Amniotic epithelial cell (primary cell): ENCODE data around the gene CDH23.

ENCODE experiments used
- DNase-seq: peaks from one replicate; pipeline ENCODE4 v3.0.0-alpha.2; 2010; ENCODE audit warnings: low read depth

The CDH23 gene

GRCh38 chr10:71856619-71857018 lies 459.9 kb downstream of the CDH23 start:
- no peak for DNase-seq

GRCh38 chr10:71857934-71858890 lies 461.5 kb downstream of the CDH23 start:
- no peak for DNase-seq

GRCh38 chr10:71860243-71861029 lies 463.7 kb downstream of the CDH23 start:
- DNase-seq: peak; percentile 100

GRCh38 chr10:71863203-71863602 lies 466.5 kb downstream of the CDH23 start:
- peak; percentile 80 for DNase-seq

GRCh38 chr10:71864911-71865361 lies 468.2 kb downstream of the CDH23 start:
- peak; percentile 87 for DNase-seq
